C4-2B (cell line): ENCODE measurements around the gene PAK1.

Experiments
- H3K27ac ChIP-seq: fragments of 450-650 bp; 2 replicates; pipeline ENCODE4 v1.5.1; 2017
- CTCF ChIP-seq: fragments of 450-650 bp; conservative IDR thresholded peaks from 2 replicates; pipeline ENCODE4 v1.5.1; 2017; ENCODE audit warnings: mild to moderate bottlenecking
- ZFX ChIP-seq: fragments of 450-650 bp; IDR thresholded peaks from 2 replicates; pipeline ENCODE4 v1.6.1; 2017

PAK1 gene

DNA sequence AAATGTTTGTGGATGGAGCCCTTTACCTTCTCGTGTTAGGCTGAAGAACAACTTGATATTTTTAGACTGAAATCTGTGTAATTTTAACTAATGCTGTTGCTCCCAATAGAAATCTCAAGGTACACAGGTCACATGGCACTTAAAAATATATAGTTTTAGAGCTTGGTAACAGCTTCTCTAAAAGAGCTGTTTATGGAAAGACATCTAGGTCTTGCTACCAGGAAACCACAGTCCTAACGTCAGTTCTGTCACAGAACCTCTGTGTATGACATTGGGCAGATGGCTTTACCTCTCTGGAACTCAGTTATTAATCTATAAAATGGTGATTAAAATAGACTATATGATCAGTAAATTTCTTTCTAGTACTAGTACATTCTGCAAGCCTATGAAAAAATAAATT, 35.4 kb downstream of the PAK1 start:
- no peak overlapping the region for H3K27ac ChIP-seq
- TF ChIP-seq ZFX (no peak), CTCF (no peak)

DNA sequence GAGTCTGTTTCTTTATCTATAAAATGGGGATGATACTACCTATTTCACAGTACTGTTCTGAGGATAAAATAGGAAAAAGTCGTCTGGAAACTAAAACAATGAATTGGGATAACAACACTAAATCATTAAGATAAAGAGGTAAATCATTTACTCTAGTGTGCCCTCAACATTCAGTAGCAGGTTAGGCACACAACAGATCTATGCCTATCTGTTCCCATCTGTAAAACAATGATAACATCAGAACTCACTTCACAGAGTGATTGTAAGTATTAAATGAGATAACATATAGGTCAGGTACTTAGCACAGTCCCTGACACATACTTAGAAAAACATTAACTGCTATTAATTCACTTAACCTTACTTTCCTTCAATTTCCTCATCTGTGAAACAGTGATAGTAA, 36.9 kb downstream of the PAK1 start:
- H3K27ac ChIP-seq: no peak overlapping the region
- no peak for TF ChIP-seq CTCF

DNA sequence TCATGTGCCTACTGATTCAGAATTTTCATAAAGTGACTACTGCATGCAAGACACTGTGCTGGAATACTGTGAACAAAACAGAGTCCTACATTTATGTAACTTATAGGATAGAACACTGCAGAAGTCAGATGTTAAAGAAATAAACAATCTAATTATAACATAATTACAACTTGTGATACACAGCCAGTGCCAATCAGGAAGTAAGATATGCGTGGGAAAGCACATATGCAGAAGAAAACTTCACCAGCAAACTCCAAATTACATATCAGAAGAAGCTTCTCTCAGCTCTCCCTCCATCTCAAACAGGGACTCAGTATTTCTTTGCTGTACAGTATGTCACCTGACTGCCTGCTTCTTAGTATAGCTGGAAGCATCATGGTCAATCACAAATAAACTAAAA, 37.4 kb downstream of the PAK1 start:
- H3K27ac ChIP-seq: no peak overlapping the region

GRCh38 chr11:77435972-77436371, 37.9 kb downstream of the PAK1 start:
- no peak overlapping the region for H3K27ac ChIP-seq
- TF ChIP-seq ZFX (no peak), CTCF (no peak)

More for the DNA sequence above, 37.4 kb downstream of the PAK1 start:
- TF ChIP-seq ZFX (no peak), CTCF (no peak)

- no peak overlapping the region for H3K27ac ChIP-seq
- TF ChIP-seq ZFX: no peak
- TF ChIP-seq CTCF: no peak
These were observed 42.1 kb downstream of the PAK1 start for GRCh38 chr11:77431813-77432212.

GRCh38 chr11:77428598-77428997, 45.3 kb downstream of the PAK1 start:
- TF ChIP-seq CTCF: no peak
- TF ChIP-seq ZFX: no peak
- H3K27ac ChIP-seq: no peak overlapping the region

- no peak overlapping the region for H3K27ac ChIP-seq
- TF ChIP-seq CTCF (no peak), ZFX (no peak)
These were observed 48.5 kb downstream of the PAK1 start for GRCh38 chr11:77425346-77425745.
